MM.1S (cell line): ENCODE data around the gene PRR14.

Source experiments
- DNase-seq: peaks from one replicate; pipeline ENCODE4 v3.0.0-alpha.2; 2015
- H2AFZ ChIP-seq: fragments of 300-600 bp; sonication (generic); 2 replicates; pipeline ENCODE4 v1.6.0; 2016; ENCODE audit warnings: antibody characterized with exemption, low read length
- H3F3A ChIP-seq: fragments of 300-600 bp; sonication (generic); 2 replicates; pipeline ENCODE4 v1.6.1; 2016; ENCODE audit warnings: mild to moderate bottlenecking, antibody characterized with exemption, low read length, moderate library complexity, mixed read lengths; ENCODE audit not compliant: insufficient read depth
- H3K27ac ChIP-seq: fragments of 300-600 bp; sonication (generic); 2 replicates; pipeline ENCODE4 v1.5.1; 2016; ENCODE audit warnings: mild to moderate bottlenecking, low read length
- H3K27me3 ChIP-seq: fragments of 300-600 bp; sonication (generic); replicated peaks from 2 replicates; pipeline ENCODE4 v1.6.0; 2016; ENCODE audit warnings: low read length; ENCODE audit not compliant: insufficient read depth
- H3K36me3 ChIP-seq: fragments of 300-600 bp; sonication (generic); replicated peaks from 2 replicates; pipeline ENCODE4 v1.6.1; 2016; ENCODE audit warnings: mild to moderate bottlenecking, low read length, mixed read lengths; ENCODE audit not compliant: insufficient read depth
- H3K4me1 ChIP-seq: fragments of 300-600 bp; sonication (generic); 2 replicates; pipeline ENCODE4 v1.6.1; 2016; ENCODE audit warnings: low read length, mixed read lengths
- H3K4me2 ChIP-seq: fragments of 300-600 bp; sonication (generic); 2 replicates; pipeline ENCODE4 v1.6.0; 2016; ENCODE audit warnings: low read depth, low read length
- H3K4me3 ChIP-seq: fragments of 300-600 bp; sonication (generic); 2 replicates; pipeline ENCODE4 v1.5.1; 2016; ENCODE audit warnings: low read length, mixed read lengths
- H3K79me2 ChIP-seq: fragments of 300-600 bp; sonication (generic); 2 replicates; pipeline ENCODE4 v1.6.1; 2016; ENCODE audit warnings: mixed run types, low read length, mixed read lengths
- H3K9ac ChIP-seq: fragments of 300-600 bp; sonication (generic); 2 replicates; pipeline ENCODE4 v1.6.1; 2016; ENCODE audit warnings: low read length, mixed read lengths
- H3K9me2 ChIP-seq: fragments of 300-600 bp; sonication (generic); replicated peaks from 2 replicates; pipeline ENCODE4 v1.6.1; 2016; ENCODE audit warnings: mild to moderate bottlenecking, low read length, mixed read lengths; ENCODE audit not compliant: insufficient read depth
- H3K9me3 ChIP-seq: fragments of 300-600 bp; sonication (generic); replicated peaks from 2 replicates; pipeline ENCODE4 v1.6.1; 2016; ENCODE audit warnings: mild to moderate bottlenecking, low read length, mixed read lengths; ENCODE audit not compliant: insufficient read depth
- H4K20me1 ChIP-seq: fragments of 300-600 bp; sonication (generic); 2 replicates; pipeline ENCODE4 v1.6.1; 2016; ENCODE audit warnings: mild to moderate bottlenecking, low read length, moderate library complexity, mixed read lengths; ENCODE audit not compliant: insufficient read depth
- CTCF ChIP-seq: fragments of 300-600 bp; sonication (generic); IDR thresholded peaks from 2 replicates; pipeline ENCODE4 v1.5.1; 2016; ENCODE audit warnings: antibody characterized with exemption, low read length, mixed read lengths
- EZH2 ChIP-seq: fragments of 300-600 bp; sonication (generic); optimal IDR thresholded peaks from 2 replicates; pipeline ENCODE3; 2017; ENCODE audit warnings: low read depth, mild to moderate bottlenecking, antibody characterized with exemption, low read length, mixed read lengths
- EZH2phosphoT487 ChIP-seq: fragments of 300-600 bp; sonication (generic); IDR thresholded peaks from 2 replicates; pipeline ENCODE4 v1.6.1; 2018; ENCODE audit warnings: antibody characterized with exemption, low read length

PRR14 gene

GRCh38 chr16:30606004-30606403 is 44.8 kb upstream of the PRR14 start:
- no peaks in the 10 kb centered on the region for H3K9me3 ChIP-seq
- no peak overlapping the region for H3K4me2 ChIP-seq
- no peaks in the 10 kb centered on the region for H3F3A ChIP-seq
- no peak overlapping the region for H3K27ac ChIP-seq
- peaks cover 8% of the 10 kb centered on the region for H3K79me2 ChIP-seq
- H3K36me3 ChIP-seq = no peaks in the 10 kb centered on the region
- peaks cover 3% of the 10 kb centered on the region; the same call in 1 of the 2 replicates for H3K4me1 ChIP-seq
- TF ChIP-seq CTCF (no peak), EZH2 (no peak), EZH2phosphoT487 (no peak)
- no peak overlapping the region for H2AFZ ChIP-seq
- H4K20me1 ChIP-seq = no peaks in the 10 kb centered on the region
- H3K9ac ChIP-seq = no peak overlapping the region
- H3K4me3 ChIP-seq = no peak overlapping the region
- H3K9me2 ChIP-seq = no peaks in the 10 kb centered on the region
- H3K27me3 ChIP-seq = no peaks in the 10 kb centered on the region
- no peak for DNase-seq

GRCh38 chr16:30609002-30609925 is 41.5 kb upstream of the PRR14 start:
- Histone ChIP-seq H3K4me3 (peak overlapping the region; percentile 95), H3K27ac (peak overlapping the region; percentile 64; the same call in 1 of the 2 replicates), H3K27me3 (no peaks in the 10 kb centered on the region), H3K9me2 (no peaks in the 10 kb centered on the region), H4K20me1 (no peaks in the 10 kb centered on the region), H3K4me1 (peaks cover 3% of the 10 kb centered on the region; the same call in 1 of the 2 replicates), H3K36me3 (no peaks in the 10 kb centered on the region), H3K4me2 (peak overlapping the region; percentile 100), H3K9me3 (no peaks in the 10 kb centered on the region), H3K9ac (peak overlapping the region; percentile 96), H3F3A (no peaks in the 10 kb centered on the region), H2AFZ (peak overlapping the region; percentile 95), H3K79me2 (peaks cover 8% of the 10 kb centered on the region)
- DNase-seq = peak; percentile 37
- TF ChIP-seq EZH2 = no peak
- TF ChIP-seq EZH2phosphoT487 = no peak
- TF ChIP-seq CTCF = no peak

GRCh38 chr16:30609926-30610839 is 40.6 kb upstream of the PRR14 start, which contains the start of gene ZNF689:
Gene ZNF689, minus strand, starts transcription at chr16:30610389. Its CDS starts 348 bp downstream, at chr16:30610041.
- H3F3A ChIP-seq = no peaks in the 10 kb centered on the region
- H3K4me3 ChIP-seq = peak within 1 kb of the TSS; percentile 95
- H2AFZ ChIP-seq = peak within 1 kb of the TSS; percentile 95
- H3K4me1 ChIP-seq = peaks cover 3% of the 10 kb centered on the region; the same call in 1 of the 2 replicates
- no peaks in the 10 kb centered on the region for H3K36me3 ChIP-seq
- peaks cover 8% of the 10 kb centered on the region for H3K79me2 ChIP-seq
- no peaks in the 10 kb centered on the region for H3K9me3 ChIP-seq
- peak within 1 kb of the TSS; percentile 64; the same call in 1 of the 2 replicates for H3K27ac ChIP-seq
- no peaks in the 10 kb centered on the region for H4K20me1 ChIP-seq
- H3K27me3 ChIP-seq = no peaks in the 10 kb centered on the region
- peak within 1 kb of the TSS; percentile 96 for H3K9ac ChIP-seq
- peak within 1 kb of the TSS; percentile 100 for H3K4me2 ChIP-seq
- peak; percentile 97 for DNase-seq
- H3K9me2 ChIP-seq = no peaks in the 10 kb centered on the region
- TF ChIP-seq EZH2phosphoT487 (no peak), EZH2 (no peak), CTCF (no peak)
